Frontal cortex (tissue), 4 donors: ENCODE data around the gene ZBED3. TPM values are rescaled to one million over a fixed set of nuclear protein-coding genes. Genes with fewer than 3 reads are reported as not detected.
"Not testable (repeated sequence)": the region's sequence is repeated elsewhere in the genome, so short reads cannot be mapped to it uniquely, and the experiment has no call there.

Experiments used
- DNase-seq, 2 donors: peaks; one replicate each; pipeline ENCODE4 v3.0.0; 2012; ENCODE audit warnings: low spot score in 2 of 2
- FAIRE-seq: peaks from 2 replicates; lab custom pipeline; 2012; peaks lifted over from hg19 to GRCh38; lab: Jason Lieb, UNC
- total RNA-seq: library from RNA; depleted of rRNA; stranded (reverse); fragments of >200 nt; gene quantifications from one replicate; pipeline ENCODE4 v1.2.3, GENCODE V29; 2014
- donor health status: control.
- donor health status: control.
- donor health status: control.

Gene ZBED3
- total RNA-seq, 1 donor from 2014 or later, result 1.6 TPM

- DNase-seq (no peak), FAIRE-seq (no peak)
These were observed 6.2 kb downstream of the ZBED3 start for GRCh38 chr5:77080905-77081304.

GRCh38 chr5:77080479-77080878 is 6.6 kb downstream of the ZBED3 start:
- not testable (repeated sequence) for FAIRE-seq, DNase-seq

DNA sequence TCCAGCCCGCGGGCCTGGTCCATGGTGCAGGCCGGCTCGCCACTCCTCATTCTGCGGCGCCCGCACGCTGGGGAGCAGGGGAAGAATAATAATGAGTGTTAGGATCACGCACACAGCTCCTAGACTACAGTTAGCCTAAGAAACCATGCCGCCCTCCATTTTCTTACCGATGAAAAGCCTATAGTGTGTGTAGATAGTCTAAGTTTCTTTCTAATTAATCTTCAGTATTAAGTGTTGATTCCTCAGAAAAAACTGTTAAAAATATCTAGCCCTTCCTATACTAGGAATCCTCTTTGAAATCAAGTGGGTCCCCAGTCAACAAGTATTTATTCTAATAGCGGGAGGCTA is 9.3 kb downstream of the ZBED3 start:
- no peak for DNase-seq
- FAIRE-seq, result no peak

DNA sequence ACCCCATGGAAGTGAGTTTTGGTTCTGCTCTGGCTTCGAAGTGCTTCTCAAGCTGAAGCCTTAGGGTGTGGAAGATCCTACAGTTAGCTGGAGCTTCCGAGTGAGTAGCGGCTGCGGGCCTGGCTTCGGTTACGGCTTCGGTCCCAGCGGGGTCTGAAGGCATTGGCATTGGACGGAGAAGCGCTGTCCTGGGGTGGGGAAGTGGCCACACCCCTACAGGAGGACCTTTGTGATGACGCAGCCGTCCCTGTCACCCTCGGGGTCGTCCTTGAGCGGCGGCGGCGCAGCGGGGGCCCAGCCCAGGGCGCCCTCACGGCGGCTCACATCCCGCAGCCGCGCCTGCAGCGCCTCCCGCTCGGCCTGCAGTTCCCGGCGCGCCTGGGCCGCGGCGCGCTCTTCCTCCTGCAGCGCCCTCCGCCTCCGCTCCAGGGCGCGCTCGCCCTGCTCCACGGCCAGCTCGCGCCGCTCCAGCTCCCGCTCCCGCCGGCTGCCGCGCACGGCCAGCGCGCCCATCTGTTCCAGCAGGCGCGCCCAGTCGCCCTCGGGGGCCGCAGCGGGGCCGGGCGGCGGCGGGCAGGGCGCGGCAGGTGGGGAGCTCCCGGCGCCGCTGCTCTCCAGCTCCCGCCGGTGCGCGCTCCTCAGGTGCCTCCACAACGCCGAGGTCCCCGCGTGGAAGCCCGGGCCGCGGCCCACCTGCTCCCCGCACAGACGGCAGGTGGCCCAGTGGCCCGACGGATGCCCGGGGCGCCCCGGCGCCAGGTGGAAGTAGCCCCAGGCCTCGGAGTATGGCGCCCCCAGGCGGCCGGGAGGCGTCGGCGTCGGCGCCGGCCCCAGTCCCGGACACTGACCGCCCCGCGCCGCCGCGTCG is 9.9 kb downstream of the ZBED3 start:
- no peak for FAIRE-seq
- DNase-seq, result peak; percentile 81 to 84

DNA sequence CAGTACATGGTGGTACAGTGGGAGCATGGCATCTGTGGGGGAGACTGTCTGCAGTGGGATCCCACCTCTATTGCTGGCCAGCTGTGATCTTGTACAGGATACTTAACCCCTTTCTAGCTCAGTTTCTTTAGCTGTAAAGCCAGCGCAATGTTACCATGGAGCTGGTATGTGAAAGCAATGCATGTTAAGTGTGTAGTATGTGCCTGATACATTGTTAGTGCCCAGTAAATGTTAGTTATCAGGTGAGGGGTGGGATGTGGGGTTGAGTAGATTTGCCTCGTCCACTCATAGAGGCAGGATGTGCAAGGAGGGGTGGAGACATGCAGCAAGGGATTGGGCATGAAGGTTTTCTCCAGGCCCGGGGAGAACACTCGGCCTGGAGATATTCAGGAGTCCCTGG is 12.3 kb downstream of the ZBED3 start:
- FAIRE-seq, result no peak
- DNase-seq, result no peak

GRCh38 chr5:77073667-77074066 is 13.4 kb downstream of the ZBED3 start:
- FAIRE-seq, result no peak
- no peak for DNase-seq

GRCh38 chr5:77066823-77067442 is 20.2 kb downstream of the ZBED3 start:
- DNase-seq (no peak), FAIRE-seq (no peak)

GRCh38 chr5:77066184-77066583 is 20.9 kb downstream of the ZBED3 start:
- no peak for DNase-seq
- no peak for FAIRE-seq

- no peak for DNase-seq
- FAIRE-seq, result no peak
These were observed 21.8 kb downstream of the ZBED3 start for GRCh38 chr5:77065256-77065655.

DNA sequence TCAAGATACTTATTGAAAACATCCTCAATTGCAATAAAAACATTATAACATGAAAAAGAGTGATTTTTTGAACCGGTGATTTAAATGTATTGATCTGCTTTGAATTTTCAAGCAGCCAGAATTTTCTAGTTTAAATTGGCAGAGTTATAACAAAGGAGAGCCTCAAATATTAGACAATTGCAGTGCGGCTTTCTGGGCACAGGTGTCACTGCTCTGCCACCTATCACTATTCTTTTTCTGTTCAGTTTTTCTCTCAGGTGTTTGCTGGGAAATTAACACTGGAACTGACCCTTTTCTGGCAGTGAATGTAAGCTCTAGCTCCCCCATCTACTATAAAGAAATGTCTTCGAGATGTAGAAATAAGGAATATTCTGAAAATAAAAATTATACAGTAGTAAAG is 23.0 kb downstream of the ZBED3 start:
- DNase-seq, result no peak
- no peak for FAIRE-seq

GRCh38 chr5:77046416-77047073 is 40.5 kb downstream of the ZBED3 start:
- no peak for DNase-seq
- FAIRE-seq, result no peak

- FAIRE-seq, result no peak
- DNase-seq, result no peak
These were observed 51.1 kb downstream of the ZBED3 start for GRCh38 chr5:77035950-77036349.

DNA sequence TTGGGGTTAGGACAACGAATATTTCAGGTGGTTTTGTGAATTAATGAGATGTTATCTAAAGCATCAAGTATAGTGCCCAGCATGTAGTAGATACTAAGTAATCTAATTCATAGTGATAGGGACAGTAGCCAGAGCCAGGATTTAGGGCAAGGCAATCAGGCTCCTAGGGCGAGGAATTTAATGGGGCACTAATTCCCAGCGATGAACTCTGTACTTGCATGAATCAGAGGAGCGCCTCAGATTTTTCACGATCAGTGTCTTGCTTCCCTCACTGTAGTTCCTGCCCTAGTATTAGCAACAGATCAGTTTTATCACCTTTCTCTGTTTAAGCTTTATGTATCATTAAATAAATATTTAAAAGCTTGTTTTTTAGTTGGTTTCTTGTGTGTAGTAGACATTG is 53.7 kb downstream of the ZBED3 start:
- no peak for DNase-seq
- FAIRE-seq, result no peak

GRCh38 chr5:77032635-77033034 is 54.5 kb downstream of the ZBED3 start:
- FAIRE-seq (no peak), DNase-seq (no peak)

DNA sequence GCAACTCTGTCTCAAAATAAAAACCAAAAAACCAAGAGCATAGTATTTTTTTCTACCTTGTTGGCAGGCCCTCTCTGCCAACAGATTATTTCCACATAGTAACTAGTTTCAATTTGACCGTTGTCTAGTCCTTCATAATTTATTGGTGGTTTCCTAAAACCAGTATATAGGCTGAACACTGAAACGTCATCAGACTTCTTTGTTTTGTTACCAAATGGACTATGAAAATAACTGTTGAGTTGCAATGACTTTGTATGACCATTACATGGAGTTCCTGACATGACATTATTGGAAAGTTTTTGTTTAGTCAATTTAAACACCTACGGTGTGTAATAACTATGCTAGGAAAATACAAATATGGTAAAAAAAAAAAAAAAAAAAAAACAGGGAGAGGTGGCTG is 55.2 kb downstream of the ZBED3 start:
- DNase-seq (no peak), FAIRE-seq (no peak)

DNA sequence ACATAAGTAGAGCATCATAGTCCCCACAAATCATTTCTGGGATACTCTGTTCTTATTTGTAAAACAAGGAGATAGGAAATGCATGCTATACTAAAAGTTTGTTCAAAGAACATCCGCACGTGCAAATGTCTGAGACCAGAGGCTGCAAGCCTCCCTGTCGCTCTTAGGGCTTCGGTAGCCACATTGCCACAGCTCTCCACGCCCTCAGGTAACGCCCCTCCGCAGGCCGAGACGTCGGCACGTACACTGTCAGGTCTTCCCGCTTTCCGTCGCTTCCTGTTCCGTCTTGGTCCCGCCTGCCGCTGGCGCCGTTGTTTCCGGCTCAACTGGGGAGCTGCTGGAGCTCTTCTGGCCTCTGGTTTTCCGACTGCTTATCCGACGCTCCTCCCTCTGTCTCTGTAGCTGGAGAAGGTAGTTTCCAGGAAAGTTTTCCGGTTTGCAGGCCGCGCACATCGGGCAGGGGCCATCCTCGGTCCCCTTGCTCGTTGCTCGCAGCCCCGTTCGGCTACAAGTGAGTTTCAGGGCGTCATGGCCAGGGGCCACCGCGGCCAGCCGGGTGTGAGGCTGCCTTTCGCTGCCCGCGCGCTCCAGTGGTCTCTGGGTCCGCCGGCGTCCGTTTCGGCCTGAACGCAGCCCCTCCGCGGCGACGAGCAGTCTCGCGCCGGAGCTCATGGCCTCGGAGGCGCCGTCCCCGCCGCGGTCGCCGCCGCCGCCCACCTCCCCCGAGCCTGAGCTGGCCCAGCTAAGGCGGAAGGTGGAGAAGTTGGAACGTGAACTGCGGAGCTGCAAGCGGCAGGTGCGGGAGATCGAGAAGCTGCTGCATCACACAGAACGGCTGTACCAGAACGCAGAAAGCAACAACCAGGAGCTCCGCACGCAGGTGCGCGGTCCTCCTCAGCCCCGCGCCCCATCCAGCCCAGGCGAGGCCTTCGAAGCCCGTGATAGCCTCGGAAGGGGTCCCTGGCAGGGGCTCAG is 56.7 kb downstream of the ZBED3 start, which contains the start of gene AGGF1:
AGGF1 (plus strand) TSS at position 308 of the 975 bp plus-strand sequence; CDS start at position 671, 363 bp downstream.
- peak; percentile 83 to 86 for DNase-seq

GRCh38 chr5:77029376-77029885 is 57.7 kb downstream of the ZBED3 start:
- no peak for FAIRE-seq
- DNase-seq, result no peak

More for the DNA sequence above, 56.7 kb downstream of the ZBED3 start, which contains the start of gene AGGF1:
- FAIRE-seq, result no peak

- FAIRE-seq, result no peak
These were observed 58.3 kb downstream of the ZBED3 start for GRCh38 chr5:77028631-77029375.

GRCh38 chr5:77024490-77024889 is 62.6 kb downstream of the ZBED3 start:
- DNase-seq (no peak), FAIRE-seq (no peak)

More at GRCh38 chr5:77028631-77029375, 58.3 kb downstream of the ZBED3 start:
- no peak for DNase-seq
